Middle frontal gyrus (tissue), 1 donor: Measurements from ENCODE around the gene UNC13B.
"Not testable (repeated sequence)": the region's sequence is repeated elsewhere in the genome, so short reads cannot be mapped to it uniquely, and the experiment has no call there.

ENCODE experiments used
- DNase-seq: peaks from one replicate; pipeline ENCODE4 v3.0.0-alpha.2; 2015; ENCODE audit warnings: low spot score; ENCODE audit errors: extremely low spot score

UNC13B gene

GRCh38 chr9:35367451-35367850 lies 205.6 kb downstream of the UNC13B start:
- no peak for DNase-seq

- DNase-seq = no peak
Observed at GRCh38 chr9:35370241-35370640, 208.4 kb downstream of the UNC13B start.

- DNase-seq = no peak
Observed at GRCh38 chr9:35374436-35374835, 212.6 kb downstream of the UNC13B start.

GRCh38 chr9:35374910-35375309 lies 213.1 kb downstream of the UNC13B start:
- DNase-seq = no peak

- no peak for DNase-seq
Observed at GRCh38 chr9:35380039-35380438, 218.2 kb downstream of the UNC13B start.

GRCh38 chr9:35380619-35381018 lies 218.8 kb downstream of the UNC13B start:
- DNase-seq = no peak

GRCh38 chr9:35385042-35385441 lies 223.2 kb downstream of the UNC13B start:
- no peak for DNase-seq

GRCh38 chr9:35395076-35395705 lies 233.4 kb downstream of the UNC13B start:
- DNase-seq = no peak

GRCh38 chr9:35395706-35396101 lies 233.9 kb downstream of the UNC13B start:
- DNase-seq = no peak

- DNase-seq = no peak
Observed at GRCh38 chr9:35396560-35397215, 234.9 kb downstream of the UNC13B start.

GRCh38 chr9:35397216-35397698 lies 235.4 kb downstream of the UNC13B start:
- no peak for DNase-seq

GRCh38 chr9:35397923-35398322 lies 236.1 kb downstream of the UNC13B start:
- no peak for DNase-seq

GRCh38 chr9:35398651-35399335 lies 237.0 kb downstream of the UNC13B start:
- DNase-seq = no peak

- no peak for DNase-seq
Observed at GRCh38 chr9:35404865-35405264, 243.1 kb downstream of the UNC13B start.

- DNase-seq = no peak
Observed at GRCh38 chr9:35406183-35406959, 244.6 kb downstream of the UNC13B start.

GRCh38 chr9:35407846-35408245 lies 246.0 kb downstream of the UNC13B start:
- DNase-seq = no peak

GRCh38 chr9:35409434-35409833 lies 247.6 kb downstream of the UNC13B start:
- not testable (repeated sequence) for DNase-seq

GRCh38 chr9:35414889-35415288 lies 253.1 kb downstream of the UNC13B start:
- DNase-seq = no peak

- no peak for DNase-seq
Observed at GRCh38 chr9:35415402-35416097, 253.7 kb downstream of the UNC13B start.

- DNase-seq = no peak
Observed at GRCh38 chr9:35416098-35416427, 254.3 kb downstream of the UNC13B start.

GRCh38 chr9:35422346-35422745 lies 260.5 kb downstream of the UNC13B start:
- DNase-seq = no peak
